SK-N-MC (cell line): ENCODE data around the gene CMTM7.

Source experiments
- EZH2 ChIP-seq: fragments of 200-600 bp; sonication (generic); IDR thresholded peaks from one replicate; pipeline ENCODE4 v1.6.1; 2017; ENCODE audit warnings: antibody characterized with exemption
- FOXP2 ChIP-seq: optimal IDR thresholded peaks from 2 replicates; pipeline ENCODE3; 2011; ENCODE audit warnings: mild to moderate bottlenecking, moderate library complexity; ENCODE audit not compliant: insufficient read depth; ENCODE audit errors: extremely low read length, control extremely low read depth
- POLR2AphosphoS5 ChIP-seq: IDR thresholded peaks from 2 replicates; pipeline ENCODE4 v1.6.1; 2012; ENCODE audit warnings: mild to moderate bottlenecking, low read depth, low read length, borderline replicate concordance

DNA sequence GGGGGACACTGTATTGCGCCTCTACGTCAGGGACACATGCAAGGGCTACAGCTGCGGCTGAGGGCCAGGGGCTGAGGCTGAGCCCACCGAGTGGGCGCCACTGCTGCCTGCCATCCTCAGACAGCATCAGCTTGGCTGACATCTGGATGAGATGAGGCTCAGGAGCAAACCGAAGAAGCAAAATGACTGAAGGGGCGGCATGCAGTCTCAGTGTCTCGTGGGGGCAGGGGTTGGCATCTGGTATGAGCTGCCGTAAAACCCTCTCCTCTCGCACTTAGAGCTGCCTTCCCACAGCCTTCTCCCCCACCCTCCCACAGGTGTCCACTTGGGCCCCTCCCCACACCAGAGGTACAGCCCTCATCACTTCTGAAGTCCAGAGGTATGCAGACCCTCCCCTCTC lies 24.2 kb upstream of the CMTM7 start:
- TF ChIP-seq EZH2 (no peak), POLR2AphosphoS5 (no peak), FOXP2 (no peak)
